Gastrocnemius medialis (tissue), 4 donors: Measurements from ENCODE around the gene SPATA46. TPM values are rescaled to one million over a fixed set of nuclear protein-coding genes. Genes with fewer than 3 reads are reported as not detected.

Source experiments
- ATAC-seq, 2 donors: fragments of 150-250 bp; one replicate each; pipeline ENCODE4 v1.9.1; 2016
- DNase-seq, 2 donors: peaks; one replicate each; pipeline ENCODE4 v3.0.0-alpha.2; 2019
- H3K27ac ChIP-seq, 4 donors: fragments of 200-600 bp; sonication (generic); 1 replicate in 1 of 4; 2 replicates in 3 of 4; pipeline ENCODE4 v1.5.1; 2016 to 2018; ENCODE audit warnings: mild to moderate bottlenecking in 2 of 4, moderate library complexity in 1 of 4
- H3K27me3 ChIP-seq, 3 donors: fragments of 200-600 bp; sonication (generic) in 2 of 3; 1 replicate in 1 of 3; 2 replicates in 2 of 3; pipeline versions ENCODE4 v1.5.1 to v1.6.0; 2016 to 2019; ENCODE audit warnings: mild to moderate bottlenecking in 1 of 3, moderate library complexity in 1 of 3
- H3K36me3 ChIP-seq, 2 donors: fragments of 200-600 bp; sonication (generic) in 1 of 2; one replicate each; pipeline ENCODE4 v1.5.1; 2017 to 2018
- H3K4me1 ChIP-seq, 2 donors: fragments of 200-600 bp; sonication (generic) in 1 of 2; one replicate each; pipeline ENCODE4 v1.5.1; 2016 to 2017; ENCODE audit warnings: mild to moderate bottlenecking in 2 of 2
- H3K4me3 ChIP-seq, 4 donors: fragments of 200-600 bp; sonication (generic) in 3 of 4; 1 replicate in 1 of 4; 2 replicates in 3 of 4; pipeline ENCODE4 v1.5.1; 2016 to 2019; ENCODE audit warnings: mild to moderate bottlenecking in 2 of 4
- H3K9me3 ChIP-seq, 3 donors: fragments of 200-600 bp; sonication (generic) in 2 of 3; 1 replicate in 1 of 3; 2 replicates in 2 of 3; pipeline ENCODE4 v1.5.1; 2016 to 2019
- POLR2A ChIP-seq, 2 donors: fragments of 450-650 bp; IDR thresholded peaks; one replicate each; pipeline ENCODE4 v1.6.1; 2017; ENCODE audit warnings: antibody characterized with exemption in 2 of 2, mild to moderate bottlenecking in 2 of 2, moderate library complexity in 2 of 2
- in situ Hi-C, 4 donors: fragments of 200-750 bp; cut with MboI; loops; one replicate each; pipeline versions ENCODE4 v1.15.0 to v1.8.0; 2017; ENCODE audit warnings: low sequenced_read_pairs in 4 of 4
- intact Hi-C: fragments of 100-400 bp; cut with DNase I; formaldehyde crosslinking; loops from one replicate; pipeline ENCODE4 v1.15.1; 2023; ENCODE audit warnings: low total_unique reads
- total RNA-seq, 4 donors: library from RNA; depleted of rRNA; stranded (reverse); fragments of >200 nt; gene quantifications; one replicate each; pipeline versions ENCODE4 v1.1.0 to v1.2.3, GENCODE V29; 2016
- TF ChIP-seq, protein P1 (sequence below), 5 experiments: fragments of 450-650 bp in 3 of 5; fragments of 200-600 bp in 2 of 5; sonication (generic) in 2 of 5; IDR thresholded peaks in 4 of 5; conservative IDR thresholded peaks in 1 of 5; 1 replicate in 4 of 5; 2 replicates in 1 of 5; pipeline ENCODE4 v1.5.1; 2016 to 2019; ENCODE audit warnings: antibody characterized with exemption in 5 of 5, mild to moderate bottlenecking in 3 of 5, moderate library complexity in 3 of 5

Gene SPATA46
- total RNA-seq, 4 donors from 2014 or later, result 1.7 TPM; not detected in 3

DNA sequence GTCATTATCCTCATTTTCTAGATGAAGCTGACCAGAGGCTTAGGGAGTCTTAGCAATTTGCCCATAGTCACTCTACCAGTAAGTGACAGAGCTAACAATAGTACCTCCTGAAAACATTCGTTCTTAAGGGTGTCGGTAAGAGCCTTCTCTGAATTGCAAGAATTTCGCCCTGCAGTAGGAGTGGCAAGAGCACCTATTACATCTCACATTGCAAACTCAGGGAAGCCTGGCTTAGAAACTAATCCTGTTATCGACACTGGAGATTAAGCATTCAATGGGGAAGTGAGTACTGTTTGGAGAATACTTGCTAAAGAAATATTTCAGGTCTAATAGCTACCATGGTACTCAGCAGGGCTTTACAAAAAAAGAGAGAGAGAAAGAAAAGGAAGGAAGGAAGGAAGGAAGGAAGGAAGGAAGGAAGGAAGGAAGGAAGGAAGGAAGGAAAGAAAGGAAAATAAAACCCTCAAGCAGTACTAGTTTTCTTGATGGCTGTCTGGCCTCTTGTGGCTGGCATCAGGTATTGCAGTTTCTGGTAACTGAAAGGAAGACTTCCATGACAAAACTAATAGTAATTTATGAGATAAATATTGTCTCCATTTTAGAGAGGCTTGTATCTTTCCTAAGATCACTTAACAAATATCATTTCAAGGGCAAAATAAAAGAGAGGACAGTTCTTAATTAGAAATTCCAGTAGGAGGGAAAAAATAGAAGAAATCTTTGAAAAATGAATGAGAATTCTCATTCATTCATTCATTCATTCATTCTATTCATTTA, 15.3 kb upstream of the SPATA46 start:
- Histone ChIP-seq H3K4me3 (no peak overlapping the region), H3K4me1 (no peaks in the 10 kb centered on the region), H3K36me3 (no peaks in the 10 kb centered on the region), H3K27ac (no peak overlapping the region), H3K27me3 (peaks cover 0 to 6% (median 0%) of the 10 kb centered on the region in 3 donors), H3K9me3 (no peaks in the 10 kb centered on the region)
- in situ Hi-C loops, result loop anchor here in 3 of 4 donors (5.0 to 10.0 kb wide), 2 partner anchors 335 to 337 kb away; no protein-coding TSS in a partner anchor
- DNase-seq, result no peak
- no peak for TF ChIP-seq POLR2A (IDR thresholded peaks at IDR 0.05)
- TF ChIP-seq, protein P1, sequence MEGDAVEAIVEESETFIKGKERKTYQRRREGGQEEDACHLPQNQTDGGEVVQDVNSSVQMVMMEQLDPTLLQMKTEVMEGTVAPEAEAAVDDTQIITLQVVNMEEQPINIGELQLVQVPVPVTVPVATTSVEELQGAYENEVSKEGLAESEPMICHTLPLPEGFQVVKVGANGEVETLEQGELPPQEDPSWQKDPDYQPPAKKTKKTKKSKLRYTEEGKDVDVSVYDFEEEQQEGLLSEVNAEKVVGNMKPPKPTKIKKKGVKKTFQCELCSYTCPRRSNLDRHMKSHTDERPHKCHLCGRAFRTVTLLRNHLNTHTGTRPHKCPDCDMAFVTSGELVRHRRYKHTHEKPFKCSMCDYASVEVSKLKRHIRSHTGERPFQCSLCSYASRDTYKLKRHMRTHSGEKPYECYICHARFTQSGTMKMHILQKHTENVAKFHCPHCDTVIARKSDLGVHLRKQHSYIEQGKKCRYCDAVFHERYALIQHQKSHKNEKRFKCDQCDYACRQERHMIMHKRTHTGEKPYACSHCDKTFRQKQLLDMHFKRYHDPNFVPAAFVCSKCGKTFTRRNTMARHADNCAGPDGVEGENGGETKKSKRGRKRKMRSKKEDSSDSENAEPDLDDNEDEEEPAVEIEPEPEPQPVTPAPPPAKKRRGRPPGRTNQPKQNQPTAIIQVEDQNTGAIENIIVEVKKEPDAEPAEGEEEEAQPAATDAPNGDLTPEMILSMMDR (IDR thresholded peaks at IDR 0.05 in 4 of 5, conservative IDR thresholded peaks at IDR 0.05 in 1 of 5), result peak; percentile 45 to 70 (median 52)
- ATAC-seq, result no peak
- intact Hi-C loops, result loop anchor here (2.0 kb wide), 1 partner anchor 335 kb away; no protein-coding TSS in a partner anchor

DNA sequence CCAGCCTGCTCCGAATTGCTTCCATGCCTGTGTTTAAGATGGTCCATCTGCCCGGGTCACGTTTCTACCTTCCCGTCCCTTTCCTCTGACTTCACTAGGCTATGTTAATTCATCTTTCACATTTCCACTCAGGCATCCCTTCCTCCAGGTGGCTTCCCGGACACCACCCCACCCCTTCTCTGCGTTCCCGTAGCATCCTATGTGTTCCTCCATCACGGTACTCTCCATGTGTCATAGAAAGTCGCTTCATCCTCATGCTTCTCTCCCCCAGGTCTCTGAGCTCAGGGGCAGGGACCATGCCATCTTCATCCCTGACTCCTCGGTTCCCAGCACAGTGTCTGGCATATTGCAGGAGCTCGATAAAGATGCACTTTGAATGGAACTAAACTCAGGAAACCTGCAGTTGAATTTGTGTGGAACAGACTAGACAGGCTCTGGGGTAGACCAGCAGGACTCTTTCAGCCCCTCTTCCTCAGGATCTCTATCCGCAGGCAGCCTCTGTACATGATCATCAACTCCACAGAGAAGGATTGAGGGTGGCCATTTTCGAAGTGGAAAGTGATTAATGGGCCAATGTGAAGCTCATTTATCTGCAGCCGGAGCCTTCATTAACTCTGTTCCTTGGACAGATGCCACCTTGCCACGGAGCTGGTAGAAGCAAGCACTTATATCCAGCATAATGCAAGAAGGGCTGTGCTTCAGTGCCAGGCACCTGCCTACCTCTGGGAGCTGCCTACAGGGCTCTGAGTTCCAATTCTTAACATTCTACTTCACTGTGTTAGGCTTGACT, 13.9 kb upstream of the SPATA46 start:
- no peaks in the 10 kb centered on the region for H3K9me3 ChIP-seq
- no peak overlapping the region for H3K4me3 ChIP-seq
- H3K27me3 ChIP-seq, result peaks cover 0 to 6% (median 0%) of the 10 kb centered on the region in 3 donors
- H3K27ac ChIP-seq, result no peak overlapping the region
- no peaks in the 10 kb centered on the region for H3K4me1 ChIP-seq
- ATAC-seq (no peak), DNase-seq (no peak)
- no peaks in the 10 kb centered on the region for H3K36me3 ChIP-seq
- intact Hi-C loops (no loop called here), in situ Hi-C loops (loop anchor here in 3 of 4 donors (5.0 to 10.0 kb wide), 2 partner anchors 333 to 336 kb away; no protein-coding TSS in a partner anchor)
- no peak for TF ChIP-seq POLR2A (IDR thresholded peaks at IDR 0.05)
- TF ChIP-seq, protein P1 (IDR thresholded peaks at IDR 0.05 in 4 of 5, conservative IDR thresholded peaks at IDR 0.05 in 1 of 5), result no peak

DNA sequence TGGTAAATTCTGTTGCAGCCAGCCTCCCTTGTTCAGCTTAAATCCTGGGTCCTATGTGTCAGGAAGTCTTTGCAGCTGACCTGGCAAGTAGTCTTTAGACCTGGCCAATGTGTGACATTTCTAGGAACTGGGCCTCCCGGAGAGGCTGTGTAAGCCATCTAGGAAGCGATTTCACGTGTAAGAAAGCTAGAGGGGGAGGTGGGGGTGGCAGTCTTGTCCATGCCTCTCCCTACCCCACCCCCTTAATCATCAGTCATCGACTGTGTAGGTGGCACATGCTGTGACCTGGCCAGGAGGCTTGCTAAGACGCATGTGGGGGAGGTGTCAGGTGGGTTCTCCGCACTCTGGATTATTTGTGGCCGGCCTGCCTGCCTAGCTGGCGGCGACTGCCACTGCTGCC, 13.3 kb upstream of the SPATA46 start:
- Histone ChIP-seq H3K9me3 (no peaks in the 10 kb centered on the region), H3K27ac (no peak overlapping the region), H3K4me1 (no peaks in the 10 kb centered on the region), H3K27me3 (peaks cover 0 to 6% (median 0%) of the 10 kb centered on the region in 3 donors), H3K4me3 (no peak overlapping the region), H3K36me3 (no peaks in the 10 kb centered on the region)
- no peak for TF ChIP-seq POLR2A (IDR thresholded peaks at IDR 0.05)
- TF ChIP-seq, protein P1 (IDR thresholded peaks at IDR 0.05 in 4 of 5, conservative IDR thresholded peaks at IDR 0.05 in 1 of 5), result no peak
- intact Hi-C loops (no loop called here), in situ Hi-C loops (loop anchor here in 3 of 4 donors (5.0 to 10.0 kb wide), 2 partner anchors 333 to 335 kb away; no protein-coding TSS in a partner anchor)
- ATAC-seq, result no peak
- no peak for DNase-seq

DNA sequence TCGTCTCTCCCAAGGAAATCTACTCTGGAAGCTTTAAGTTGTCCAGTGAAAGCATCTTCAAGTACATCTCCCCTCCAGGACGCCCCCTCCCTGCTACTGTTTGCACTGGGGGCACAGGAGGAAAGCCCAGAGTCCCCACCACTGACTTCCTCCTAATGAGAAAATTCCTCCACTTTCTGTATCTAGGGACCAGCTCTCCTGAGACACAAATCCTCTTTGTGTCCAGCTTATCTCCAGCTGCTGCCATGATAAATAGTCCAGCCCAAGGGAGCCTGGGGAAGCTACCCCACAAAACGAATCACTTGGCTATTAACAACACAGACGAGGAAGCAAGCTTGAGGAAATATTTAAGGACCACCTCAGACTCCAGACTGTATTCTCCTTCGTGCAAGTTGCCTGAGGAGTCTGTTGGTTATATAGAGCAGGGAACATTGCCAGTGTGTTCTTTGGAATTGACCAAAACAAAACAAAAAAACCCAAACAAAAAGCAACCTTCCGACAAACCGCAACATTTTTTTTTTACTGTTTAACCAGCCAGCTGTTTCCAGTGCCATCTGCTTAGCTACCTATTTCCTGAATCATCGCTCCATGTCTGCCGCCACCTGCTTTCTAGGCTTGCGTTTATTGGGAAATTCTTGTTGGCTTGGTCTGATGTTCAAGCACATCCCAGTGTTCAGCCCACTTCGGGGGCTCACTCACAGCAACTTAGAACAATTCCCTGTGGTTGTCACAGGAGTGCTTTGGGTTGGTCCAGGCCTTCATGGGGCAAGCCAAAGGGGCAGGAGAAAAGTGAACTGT, 12.6 kb upstream of the SPATA46 start:
- no peak overlapping the region for H3K27ac ChIP-seq
- ATAC-seq, result no peak
- H3K27me3 ChIP-seq, result peaks cover 0 to 6% (median 0%) of the 10 kb centered on the region in 3 donors
- no peaks in the 10 kb centered on the region for H3K4me1 ChIP-seq
- H3K4me3 ChIP-seq, result no peak overlapping the region
- in situ Hi-C loops (no loop called here), intact Hi-C loops (no loop called here)
- TF ChIP-seq POLR2A (IDR thresholded peaks at IDR 0.05), result no peak
- TF ChIP-seq, protein P1 (IDR thresholded peaks at IDR 0.05 in 4 of 5, conservative IDR thresholded peaks at IDR 0.05 in 1 of 5), result no peak
- no peak for DNase-seq
- no peaks in the 10 kb centered on the region for H3K9me3 ChIP-seq
- H3K36me3 ChIP-seq, result no peaks in the 10 kb centered on the region
